ENCODE results near the gene WNT5B. TPM values are rescaled to one million over a fixed set of nuclear protein-coding genes. Genes with fewer than 3 reads are reported as not detected.
"Not testable (repeated sequence)": the region's sequence is repeated elsewhere in the genome, so short reads cannot be mapped to it uniquely, and the experiment has no call there.

The WNT5B gene
- total RNA-seq, 1 donor from 2014 or later = 3.2 TPM

DNA sequence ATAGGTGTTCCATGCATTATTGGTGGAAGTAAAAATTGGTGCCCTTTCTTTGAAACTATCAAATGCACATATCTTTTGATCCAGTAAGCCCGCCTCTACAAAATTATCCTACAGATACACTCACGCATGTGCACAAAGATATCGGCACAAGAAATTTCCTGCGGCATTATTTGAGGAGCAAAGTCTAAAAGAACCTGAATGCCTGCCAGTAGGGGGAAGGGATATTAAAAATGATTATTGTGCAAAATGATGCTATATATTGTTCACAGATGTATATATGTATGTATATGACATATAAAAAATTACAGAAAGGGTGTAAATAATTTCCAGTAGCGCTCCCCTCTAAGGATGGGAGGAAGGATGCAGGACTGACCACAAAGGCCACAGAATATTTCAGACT lies 37.2 kb downstream of the WNT5B start:
- ATAC-seq (ENCODE audit: poor library complexity) (no peak), DNase-seq (no peak)
- intact Hi-C loops (cut with DNase I) = no loop called here

DNA sequence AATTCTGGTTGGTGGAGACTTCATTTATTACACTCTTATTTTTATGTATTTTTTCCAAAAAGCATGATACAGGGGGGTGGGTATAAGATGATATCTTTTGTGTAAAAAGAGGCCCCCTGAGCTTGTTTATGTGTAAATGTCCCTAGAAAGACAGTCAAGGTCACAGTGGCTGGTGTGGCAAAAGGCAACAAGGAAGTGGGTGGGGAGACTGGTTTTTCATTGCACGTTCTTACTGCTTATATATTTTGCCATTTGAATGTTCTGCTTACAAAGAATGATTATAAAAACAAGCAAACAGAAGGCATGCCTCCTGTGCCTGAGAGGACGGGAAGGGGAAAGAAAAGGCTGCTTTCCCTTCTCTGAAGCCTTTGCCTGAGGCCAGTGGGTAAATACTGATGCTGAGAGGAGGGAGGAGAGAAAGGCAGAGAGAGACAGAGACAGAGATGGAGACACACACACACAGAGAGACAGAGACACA lies 37.7 kb downstream of the WNT5B start:
- DNase-seq (no peak), ATAC-seq (ENCODE audit: poor library complexity) (no peak)
- intact Hi-C loops (cut with DNase I) = no loop called here

- ATAC-seq (ENCODE audit: poor library complexity) = peak; percentile 95
- intact Hi-C loops (cut with DNase I) = no loop called here
- peak; percentile 78 for DNase-seq
Measured at GRCh38 chr12:1668833-1669543, 40.0 kb downstream of the WNT5B start.

- ATAC-seq (ENCODE audit: poor library complexity) = peak; percentile 10
Measured at GRCh38 chr12:1670358-1671268, 41.6 kb downstream of the WNT5B start.

DNA sequence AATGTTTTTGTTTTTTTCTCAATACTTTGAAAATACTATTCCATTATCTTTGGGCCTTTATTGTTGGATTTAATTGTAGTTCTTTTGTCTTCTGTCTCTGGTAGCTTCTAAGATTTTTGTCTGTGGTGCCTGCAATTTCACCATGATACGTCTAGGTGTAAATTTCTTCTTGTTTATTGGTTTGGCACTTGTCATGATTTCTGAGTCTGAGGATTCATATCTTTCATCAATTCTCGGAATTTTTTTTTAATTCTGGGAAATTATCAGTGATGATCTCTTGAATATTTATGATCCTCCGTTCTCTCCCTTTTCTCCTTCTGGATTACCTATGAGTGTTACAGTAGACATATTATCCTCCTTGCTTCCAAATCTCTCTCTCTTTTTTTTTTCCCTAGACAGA lies 47.0 kb downstream of the WNT5B start:
- intact Hi-C loops (cut with DNase I) = no loop called here
- DNase-seq (no peak), ATAC-seq (ENCODE audit: poor library complexity) (no peak)

More at GRCh38 chr12:1670358-1671268, 41.6 kb downstream of the WNT5B start:
- intact Hi-C loops (cut with DNase I) = no loop called here
- no peak for DNase-seq

DNA sequence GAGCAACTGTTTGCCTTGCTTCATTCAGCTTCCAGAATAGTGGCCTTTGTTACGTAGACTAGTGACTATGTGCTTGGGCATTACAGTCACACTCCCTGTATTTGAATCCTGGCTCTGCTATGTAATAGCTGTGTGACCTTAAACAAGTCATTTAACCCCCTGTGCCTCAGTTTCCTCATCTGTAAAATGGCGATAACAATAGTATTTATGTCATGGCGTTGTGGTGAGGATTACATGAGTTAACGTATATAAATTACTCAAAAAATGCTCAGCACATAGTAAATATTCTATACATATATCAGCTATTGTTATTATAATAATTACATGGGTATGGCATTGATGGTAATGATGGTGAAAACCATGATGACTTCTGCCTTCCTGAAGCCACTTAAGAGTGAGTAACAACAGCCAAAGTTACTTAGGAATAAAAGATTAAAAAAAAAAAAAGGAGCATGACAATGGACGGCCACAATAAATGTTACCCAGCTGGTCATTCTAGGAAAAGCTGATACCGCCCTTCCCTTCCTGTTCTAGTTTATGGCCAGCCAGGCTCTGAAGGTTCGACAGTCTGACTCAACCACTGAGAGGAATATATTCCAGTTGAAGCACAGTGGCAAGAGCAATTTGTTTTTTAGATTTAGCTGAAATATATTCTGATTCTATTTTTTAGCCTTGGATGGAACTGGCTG lies 51.9 kb downstream of the WNT5B start:
- intact Hi-C loops (cut with DNase I) = no loop called here
- peak; percentile 58 for ATAC-seq (ENCODE audit: poor library complexity)
- DNase-seq = no peak

GRCh38 chr12:1681493-1681807 lies 52.4 kb downstream of the WNT5B start:
- intact Hi-C loops (cut with DNase I) = no loop called here
- DNase-seq (no peak), ATAC-seq (ENCODE audit: poor library complexity) (peak; percentile 10)

DNA sequence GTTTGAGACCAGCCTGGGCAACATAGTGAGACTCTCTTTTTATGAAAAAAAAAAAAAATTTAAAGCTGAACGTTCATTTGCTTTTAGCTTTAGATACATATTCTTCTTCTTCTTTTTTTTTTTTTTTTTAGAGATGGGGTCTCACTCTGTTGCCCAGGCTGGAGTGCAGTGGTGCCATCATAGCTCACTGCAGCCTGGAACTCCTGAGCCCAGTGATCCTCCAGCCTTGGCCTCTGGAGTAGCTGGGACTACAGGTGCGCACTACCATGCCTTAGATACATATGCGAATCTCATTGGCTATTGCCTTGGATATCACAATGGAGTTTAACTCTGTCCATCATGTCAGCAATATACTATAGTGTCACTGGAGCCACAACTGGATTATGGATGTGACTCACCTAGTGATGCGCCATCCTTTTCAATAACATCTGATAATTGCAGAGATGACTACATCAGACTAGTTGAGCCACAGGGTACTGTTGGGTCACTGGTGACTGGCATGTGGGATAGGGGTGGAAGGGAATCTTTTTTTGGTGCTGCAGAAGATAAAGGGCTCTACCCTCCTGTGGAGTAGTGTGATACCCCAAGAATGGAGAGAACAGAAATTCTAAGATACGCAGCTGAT lies 59.2 kb downstream of the WNT5B start:
- no peak for DNase-seq
- no peak for ATAC-seq (ENCODE audit: poor library complexity)
- intact Hi-C loops (cut with DNase I) = no loop called here

- peak; percentile 100 for ATAC-seq (ENCODE audit: poor library complexity)
- intact Hi-C loops (cut with DNase I) = no loop called here
- peak; percentile 97 for DNase-seq
Measured at GRCh38 chr12:1690578-1691122, 61.6 kb downstream of the WNT5B start, which contains the start of gene ADIPOR2. Gene ADIPOR2, plus strand, starts transcription at chr12:1691070. Its CDS starts 63,274 bp downstream, at chr12:1754344.

- ATAC-seq (ENCODE audit: poor library complexity) (peak; percentile 69), DNase-seq (peak; percentile 63)
- intact Hi-C loops (cut with DNase I) = no loop called here
Measured at GRCh38 chr12:1691123-1692007, 62.3 kb downstream of the WNT5B start.

GRCh38 chr12:1692226-1692625 lies 63.2 kb downstream of the WNT5B start:
- intact Hi-C loops (cut with DNase I) = no loop called here
- no peak for ATAC-seq (ENCODE audit: poor library complexity)

GRCh38 chr12:1692895-1693610 lies 64.0 kb downstream of the WNT5B start:
- intact Hi-C loops (cut with DNase I) = no loop called here
- DNase-seq (no peak), ATAC-seq (ENCODE audit: poor library complexity) (no peak)

More at GRCh38 chr12:1692226-1692625, 63.2 kb downstream of the WNT5B start:
- no peak for DNase-seq

DNA sequence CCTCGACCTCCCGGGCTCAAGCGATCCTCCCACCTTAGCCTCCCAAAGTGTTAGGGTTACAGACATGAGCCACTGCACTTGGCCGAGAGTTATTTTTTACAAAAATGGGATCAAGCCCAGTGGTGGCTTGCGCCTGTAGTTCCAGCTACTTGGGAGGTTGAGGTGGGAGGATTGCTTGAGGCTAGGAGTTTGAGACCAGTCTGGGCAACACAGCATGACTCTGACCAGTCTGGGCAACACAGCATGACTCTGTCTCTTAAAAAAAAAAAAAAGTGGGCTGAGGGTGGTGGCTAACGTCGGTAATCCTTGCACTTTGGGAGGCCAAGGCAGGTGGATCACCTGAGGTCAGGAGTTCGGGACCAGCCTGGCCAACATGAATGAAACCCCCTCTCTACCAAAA lies 66.1 kb downstream of the WNT5B start:
- intact Hi-C loops (cut with DNase I); ATAC-seq (ENCODE audit: poor library complexity): not testable (repeated sequence)

GRCh38 chr12:1695886-1696670 lies 67.0 kb downstream of the WNT5B start:
- DNase-seq (no peak), ATAC-seq (ENCODE audit: poor library complexity) (no peak)
- intact Hi-C loops (cut with DNase I) = no loop called here

More for the DNA sequence above, 66.1 kb downstream of the WNT5B start:
- DNase-seq = not testable (repeated sequence)

GRCh38 chr12:1696800-1697199 lies 67.8 kb downstream of the WNT5B start:
- DNase-seq (no peak), ATAC-seq (ENCODE audit: poor library complexity) (no peak)
- intact Hi-C loops (cut with DNase I) = no loop called here
